ENCODE measurements around the gene SIRT7. TPM values are rescaled to one million over a fixed set of nuclear protein-coding genes. Genes with fewer than 3 reads are reported as not detected.

The SIRT7 gene
- total RNA-seq, 2 experiments from 2014 or later, result 56.7 to 57.5 TPM

DNA sequence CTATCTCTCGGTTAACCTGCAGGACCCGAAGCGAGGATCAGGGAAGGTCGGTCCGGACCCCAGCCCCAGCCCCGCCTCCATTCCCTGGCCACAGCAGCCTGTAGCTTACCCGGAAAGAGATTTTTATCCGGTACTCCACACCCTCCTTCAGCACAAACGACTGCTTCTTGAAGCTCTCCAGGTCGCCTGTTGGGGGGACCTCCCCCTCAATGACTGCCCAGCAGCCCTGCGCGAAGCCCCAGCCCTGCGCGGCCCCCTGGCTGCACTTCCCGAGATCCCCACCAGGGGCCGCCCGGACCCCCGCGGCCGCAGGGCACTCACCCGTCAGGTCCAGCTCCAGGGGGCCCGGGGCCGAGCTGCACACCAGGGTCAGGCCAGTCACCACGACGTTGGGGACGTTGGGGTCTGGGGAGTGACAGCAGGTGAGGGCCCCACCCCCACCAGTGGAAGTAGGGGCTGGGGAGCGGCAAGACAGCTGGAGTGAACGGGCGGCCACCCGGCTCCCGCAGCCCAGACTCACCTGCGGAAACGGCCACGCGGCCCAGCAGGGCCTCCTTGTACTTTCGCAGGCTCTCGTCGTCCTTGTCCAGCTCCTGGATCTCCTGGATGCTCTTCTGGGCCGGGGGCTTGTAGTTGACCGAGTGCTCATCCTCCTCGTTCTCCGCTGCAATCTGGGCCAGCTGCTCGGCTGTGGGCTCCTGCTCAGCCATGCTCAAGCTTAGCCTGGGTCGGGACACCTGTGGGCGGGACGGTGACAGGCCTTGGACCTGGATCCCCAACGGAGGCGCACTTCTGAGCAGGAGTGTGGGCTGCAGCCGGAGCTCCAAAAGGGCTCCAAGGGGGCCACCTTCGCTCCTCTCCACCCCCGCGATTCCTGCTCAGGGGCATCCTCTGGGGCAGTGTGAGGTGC, 48.5 kb downstream of the SIRT7 start:
- Mint-ChIP-seq H3K4me1 (ENCODE audit: low read depth) (peaks cover 43% of the 10 kb centered on the region), H3K27me3 (no peaks in the 10 kb centered on the region), H3K36me3 (ENCODE audit: low read depth) (peaks cover 55% of the 10 kb centered on the region), H3K4me3 (peak overlapping the region; percentile 90), H3K9me3 (no peaks in the 10 kb centered on the region), H3K27ac (peak overlapping the region; percentile 95)
- peak; percentile 78 for TF ChIP-seq CTCF (IDR thresholded peaks at IDR 0.05)
- ATAC-seq (ENCODE audit: poor library complexity) (no peak), DNase-seq (peak in 7 of 14 experiments; percentile 15 to 58 (median 47))
- Histone ChIP-seq H3K9me3 (ENCODE audit: control insufficient read depth in 1 of 2, insufficient read depth in 1 of 2, low read length in 2 of 2) (peaks cover 0 to 3% of the 10 kb centered on the region in 2 experiments), H3K36me3 (ENCODE audit: insufficient read depth, low read length) (peaks cover 33% of the 10 kb centered on the region), H3K27me3 (ENCODE audit: control insufficient read depth in 1 of 2, insufficient read depth in 2 of 2, low read length in 2 of 2) (peaks cover 0 to 3% of the 10 kb centered on the region in 2 experiments), H3K4me1 (ENCODE audit: insufficient read depth, low read length) (peaks cover 66% of the 10 kb centered on the region), H3K27ac (ENCODE audit: low read depth in 1 of 2, low read length in 2 of 2) (peak overlapping the region; percentile 79 to 88), H3K4me3 (ENCODE audit: low read length) (peak overlapping the region; percentile 86)
- intact Hi-C loops (cut with DNase I, micrococcal nuclease), result loop anchor here (5.0 to 10.0 kb wide), 5 partner anchors 37 to 588 kb away; partner anchors contain the start of genes CENPX (in 2 of the 2), LRRC45 (in 2 of the 2), ACTG1 (in 1 of the 2) and MAFG (in 1 of the 2)
- ChIA-PET POLR2A (interaction anchor here (0.5 to 4.6 kb wide), 12 partner anchors 8 to 205 kb away, joined by 3 to 63 read pairs (median 4); partner anchors contain the start of genes ALYREF, ANAPC11, ARL16 and HGS), CTCF (interaction anchor here (1.0 to 1.7 kb wide), 5 partner anchors 9 to 186 kb away, joined by 3 to 5 read pairs (median 3); partner anchors contain the start of genes ANAPC11, ARL16, HGS and MAFG)

DNA sequence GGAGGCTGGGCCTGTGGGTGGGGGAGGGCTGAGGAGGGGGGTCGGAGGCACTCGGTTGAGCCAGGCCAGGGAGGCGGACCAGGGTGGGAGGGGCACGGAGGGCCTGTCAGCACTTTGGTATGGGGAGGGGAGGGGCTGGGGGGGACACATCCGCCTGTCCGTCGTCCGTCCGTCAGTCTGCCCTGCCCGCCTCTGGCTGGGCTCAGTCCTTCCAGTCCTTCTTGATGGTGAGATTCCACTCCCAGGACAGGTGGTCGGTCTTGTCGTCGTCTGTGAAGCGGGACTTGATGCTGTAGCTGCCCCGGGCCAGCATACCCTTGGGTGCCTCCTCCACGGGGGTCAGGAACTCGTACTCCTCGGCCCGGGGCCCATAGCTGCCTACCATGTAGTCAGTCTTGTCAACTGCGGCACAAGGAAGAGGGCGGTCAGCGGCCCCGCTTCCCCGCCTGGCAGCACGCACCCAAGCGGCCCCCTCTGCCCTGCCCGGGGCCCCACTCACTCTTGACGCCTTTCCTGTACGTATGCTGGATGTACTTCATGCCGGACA, 49.2 kb downstream of the SIRT7 start:
- Histone ChIP-seq H3K27me3 (ENCODE audit: control insufficient read depth in 1 of 2, insufficient read depth in 2 of 2, low read length in 2 of 2) (peaks cover 0 to 3% of the 10 kb centered on the region in 2 experiments), H3K9me3 (ENCODE audit: control insufficient read depth in 1 of 2, insufficient read depth in 1 of 2, low read length in 2 of 2) (peaks cover 0 to 3% of the 10 kb centered on the region in 2 experiments), H3K4me3 (ENCODE audit: low read length) (no peak overlapping the region), H3K36me3 (ENCODE audit: insufficient read depth, low read length) (peaks cover 40% of the 10 kb centered on the region), H3K27ac (ENCODE audit: low read depth in 1 of 2, low read length in 2 of 2) (peak overlapping the region in 1 of 2 donors; percentile 42), H3K4me1 (ENCODE audit: insufficient read depth, low read length) (peaks cover 71% of the 10 kb centered on the region)
- no peak for TF ChIP-seq CTCF (IDR thresholded peaks at IDR 0.05)
- peak overlapping the region; percentile 95 for H3K27ac Mint-ChIP-seq
- peak overlapping the region; percentile 42 for H3K4me3 Mint-ChIP-seq
- H3K27me3 Mint-ChIP-seq, result no peaks in the 10 kb centered on the region
- H3K9me3 Mint-ChIP-seq, result no peaks in the 10 kb centered on the region
- DNase-seq (peak in 2 of 14 experiments; percentile 20 to 54), ATAC-seq (ENCODE audit: poor library complexity) (no peak)
- ChIA-PET POLR2A (interaction anchor here (2.2 to 4.6 kb wide), 4 partner anchors 7 to 58 kb away, joined by 10 to 63 read pairs (median 18); partner anchors contain the start of genes ALYREF, ANAPC11, MAFG and MCRIP1), CTCF (interaction anchor here (1.0 to 1.7 kb wide), 3 partner anchors 23 to 185 kb away, joined by 3 to 5 read pairs (median 3); partner anchors contain the start of genes ANAPC11, ARL16, HGS and MAFG)
- peaks cover 55% of the 10 kb centered on the region for H3K36me3 Mint-ChIP-seq (ENCODE audit: low read depth)
- peaks cover 35% of the 10 kb centered on the region for H3K4me1 Mint-ChIP-seq (ENCODE audit: low read depth)
- intact Hi-C loops (cut with DNase I, micrococcal nuclease), result loop anchor here in 1 of 2 experiments (10.0 kb wide), 1 partner anchor 354 kb away; the partner anchor contains the start of gene ACTG1

Measured in CD4-positive, alpha-beta T cell (primary cell).